B cell (primary cell): ENCODE data around the gene SLC9C2.

Experiments used
- EZH2 ChIP-seq: IDR thresholded peaks from 2 replicates; pipeline ENCODE4 v1.6.1; 2012; ENCODE audit warnings: borderline replicate concordance, low read depth, mild to moderate bottlenecking, moderate library complexity, low read length; ENCODE audit not compliant: insufficient read depth, poor library complexity, severe bottlenecking
- TF ChIP-seq, protein P1 (sequence below): fragments of 200-600 bp; IDR thresholded peaks from one replicate; pipeline ENCODE4 v1.8.0; 2022; ENCODE audit warnings: antibody characterized with exemption, mild to moderate bottlenecking

- no peak for TF ChIP-seq EZH2
- TF ChIP-seq, protein P1, sequence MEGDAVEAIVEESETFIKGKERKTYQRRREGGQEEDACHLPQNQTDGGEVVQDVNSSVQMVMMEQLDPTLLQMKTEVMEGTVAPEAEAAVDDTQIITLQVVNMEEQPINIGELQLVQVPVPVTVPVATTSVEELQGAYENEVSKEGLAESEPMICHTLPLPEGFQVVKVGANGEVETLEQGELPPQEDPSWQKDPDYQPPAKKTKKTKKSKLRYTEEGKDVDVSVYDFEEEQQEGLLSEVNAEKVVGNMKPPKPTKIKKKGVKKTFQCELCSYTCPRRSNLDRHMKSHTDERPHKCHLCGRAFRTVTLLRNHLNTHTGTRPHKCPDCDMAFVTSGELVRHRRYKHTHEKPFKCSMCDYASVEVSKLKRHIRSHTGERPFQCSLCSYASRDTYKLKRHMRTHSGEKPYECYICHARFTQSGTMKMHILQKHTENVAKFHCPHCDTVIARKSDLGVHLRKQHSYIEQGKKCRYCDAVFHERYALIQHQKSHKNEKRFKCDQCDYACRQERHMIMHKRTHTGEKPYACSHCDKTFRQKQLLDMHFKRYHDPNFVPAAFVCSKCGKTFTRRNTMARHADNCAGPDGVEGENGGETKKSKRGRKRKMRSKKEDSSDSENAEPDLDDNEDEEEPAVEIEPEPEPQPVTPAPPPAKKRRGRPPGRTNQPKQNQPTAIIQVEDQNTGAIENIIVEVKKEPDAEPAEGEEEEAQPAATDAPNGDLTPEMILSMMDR = no peak
Observed at GRCh38 chr1:173596097-173596825, 6.6 kb downstream of the SLC9C2 start.
